GM12878 (cell line): ENCODE results near the gene BCCIP. TPM values are rescaled to one million over a fixed set of nuclear protein-coding genes. Genes with fewer than 3 reads are reported as not detected.

Source experiments
- ATAC-seq: fragments of 200-7000 bp; cut with Tn5 transposase; 3 replicates; pipeline ENCODE4 v1.9.1; 2020; ENCODE audit warnings: mild to moderate bottlenecking, moderate library complexity
- BruUV-seq: library from RNA; stranded (reverse); fragments of 400-500 nt; replicated peaks from 2 replicates; lab custom pipeline; 2021; lab: Mats Ljungman, UMichigan
- CTCF ChIA-PET: fragments of 300-600 bp; sonication (Branson Sonifier 250); formaldehyde crosslinking; extraction: SDS; loops from one replicate; lab custom pipeline; 2021; ENCODE audit warnings: inconsistent platforms; lab: Yijun Ruan, JAX
- POLR2A ChIA-PET: fragments of 350-600 bp; formaldehyde crosslinking; extraction: SDS; loops from one replicate; lab custom pipeline; 2021; ENCODE audit warnings: inconsistent platforms; lab: Charles Lee
- RAD21 ChIA-PET: fragments of 300-600 bp; sonication (Branson Sonifier 250); formaldehyde crosslinking; loops from one replicate; lab custom pipeline; 2023; ENCODE audit warnings: antibody characterized with exemption; ENCODE audit not compliant: unreplicated experiment; lab: Charles Lee
- SMC1A ChIA-PET: fragments of 300-600 bp; sonication (Branson Sonifier 250); formaldehyde crosslinking; loops from one replicate; lab custom pipeline; 2023; ENCODE audit not compliant: unreplicated experiment, uncharacterized antibody; lab: Charles Lee
- DNase-seq: peaks from one replicate; pipeline ENCODE4 v3.0.0-alpha.2; 2011; ENCODE audit warnings: low read depth, low spot score
- FAIRE-seq: peaks from 3 replicates; lab custom pipeline; 2011; peaks lifted over from hg19 to GRCh38; lab: Jason Lieb, UNC
- H2AFZ ChIP-seq: 2 replicates; pipeline ENCODE4 v1.6.0; 2011; ENCODE audit warnings: low read depth, low read length, control low read depth; ENCODE audit not compliant: control insufficient read depth
- H3K27ac ChIP-seq: 2 replicates; pipeline ENCODE4 v1.5.1; 2011; ENCODE audit warnings: control low read depth; ENCODE audit not compliant: control insufficient read depth, insufficient read depth
- H3K27me3 ChIP-seq, 2 experiments: replicated peaks in 1 of 2; 2 replicates each; pipeline versions ENCODE4 v1.6.0 to v1.6.1; 2011; ENCODE audit warnings: low read length in 1 of 2; ENCODE audit not compliant: control insufficient read depth in 2 of 2, insufficient read depth in 2 of 2
- H3K36me3 ChIP-seq, 2 experiments: 2 replicates each; pipeline ENCODE4 v1.5.1; 2011; ENCODE audit warnings: low read length in 1 of 2; ENCODE audit not compliant: control insufficient read depth in 2 of 2, insufficient read depth in 2 of 2
- H3K4me1 ChIP-seq: 2 replicates; pipeline ENCODE4 v1.6.1; 2011; ENCODE audit warnings: mild to moderate bottlenecking, low read length, moderate library complexity, mixed read lengths; ENCODE audit not compliant: control insufficient read depth, insufficient read depth
- H3K4me2 ChIP-seq: 2 replicates; pipeline ENCODE4 v1.6.0; 2011; ENCODE audit warnings: control low read depth; ENCODE audit not compliant: control insufficient read depth, insufficient read depth
- H3K4me3 ChIP-seq: fragments of 200-600 bp; sonication (generic); 2 replicates; pipeline ENCODE4 v1.5.1; 2016
- H3K79me2 ChIP-seq: 2 replicates; pipeline ENCODE4 v1.6.0; 2011; ENCODE audit warnings: low read length; ENCODE audit not compliant: control insufficient read depth, insufficient read depth
- H3K9ac ChIP-seq: 2 replicates; pipeline ENCODE4 v1.8.0; 2011; ENCODE audit warnings: low read length, control low read depth, mixed read lengths; ENCODE audit not compliant: control insufficient read depth, insufficient read depth
- H3K9me3 ChIP-seq: replicated peaks from 3 replicates; pipeline ENCODE4 v1.5.1; 2011; ENCODE audit warnings: mild to moderate bottlenecking, low read length; ENCODE audit not compliant: control insufficient read depth, insufficient read depth
- H4K20me1 ChIP-seq: 2 replicates; pipeline ENCODE4 v1.6.0; 2011; ENCODE audit not compliant: control insufficient read depth, insufficient read depth
- ATF7 ChIP-seq: fragments of 450-650 bp; IDR thresholded peaks from 2 replicates; pipeline ENCODE4 v1.6.1; 2016; ENCODE audit warnings: low read depth, mild to moderate bottlenecking
- HDGF ChIP-seq: fragments of 450-650 bp; IDR thresholded peaks from 2 replicates; pipeline ENCODE4 v1.6.1; 2016; ENCODE audit warnings: antibody characterized with exemption
- MEF2B ChIP-seq: fragments of 450-650 bp; IDR thresholded peaks from 2 replicates; pipeline ENCODE4 v1.6.1; 2018; ENCODE audit warnings: mild to moderate bottlenecking, moderate library complexity; ENCODE audit not compliant: partially characterized antibody, poor library complexity, severe bottlenecking
- PRDM15 ChIP-seq: fragments of 450-650 bp; formaldehyde crosslinking; IDR thresholded peaks from 2 replicates; pipeline ENCODE4 v1.4.0; 2020; ENCODE audit warnings: mild to moderate bottlenecking, moderate library complexity
- TARDBP ChIP-seq: IDR thresholded peaks from 2 replicates; pipeline ENCODE4 v1.6.1; 2016; ENCODE audit warnings: borderline replicate concordance
- WGBS: methylation state at CpG from one replicate; pipeline ENCODE4 v1.1.6; 2016; ENCODE audit warnings: low lambda C conversion rate; ENCODE audit not compliant: insufficient replicate concordance, insufficient coverage; ENCODE audit errors: missing lambda C conversion rate; 5-methylcytosine and 5-hydroxymethylcytosine counted together
- in situ Hi-C: fragments of 300-500 bp; cut with MboI; formaldehyde crosslinking; loops from 9 replicates; pipeline ENCODE4 v1.14.3; 2018; ENCODE audit warnings: mixed read lengths
- intact Hi-C: fragments of 100-400 bp; cut with micrococcal nuclease; formaldehyde crosslinking; loops from one replicate; pipeline ENCODE4 v1.14.2; 2022; ENCODE audit not compliant: unreplicated experiment
- polyA plus RNA-seq, 11 experiments: library from polyadenylated mRNA; depleted of rRNA in 4 of 11; unstranded in 6 of 11; stranded (reverse) in 5 of 11; fragments of >200 nt; fragmentation: Nextera tagmentation in 4 of 11; fragmentation: Illumina TruSeq in 1 of 11; extraction: Ambion mirVana in 4 of 11; extraction: Trizol in 1 of 11; gene quantifications; 1 replicate in 1 of 11; 2 replicates in 10 of 11; pipeline versions ENCODE4 v1.2.1 to v1.2.3, GENCODE V29; 2011 to 2016; ENCODE audit warnings: inconsistent platforms in 2 of 11, missing spikeins in 2 of 11, low read depth in 1 of 11
- total RNA-seq, 4 experiments: library from RNA; depleted of rRNA in 3 of 4; stranded (reverse); fragments of >200 nt in 3 of 4; fragmentation: Illumina TruSeq in 1 of 4; extraction: Trizol in 1 of 4; gene quantifications; 2 replicates each; pipeline versions ENCODE4 v1.2.1 to v1.2.3, GENCODE V29; 2013 to 2021

Gene BCCIP
- total and polyA plus RNA-seq, 10 of the 15 experiments (the other 5 are each of a cell fraction or from before 2014, with no cell fraction given), result 61.2 to 225 (median 127) TPM

DNA sequence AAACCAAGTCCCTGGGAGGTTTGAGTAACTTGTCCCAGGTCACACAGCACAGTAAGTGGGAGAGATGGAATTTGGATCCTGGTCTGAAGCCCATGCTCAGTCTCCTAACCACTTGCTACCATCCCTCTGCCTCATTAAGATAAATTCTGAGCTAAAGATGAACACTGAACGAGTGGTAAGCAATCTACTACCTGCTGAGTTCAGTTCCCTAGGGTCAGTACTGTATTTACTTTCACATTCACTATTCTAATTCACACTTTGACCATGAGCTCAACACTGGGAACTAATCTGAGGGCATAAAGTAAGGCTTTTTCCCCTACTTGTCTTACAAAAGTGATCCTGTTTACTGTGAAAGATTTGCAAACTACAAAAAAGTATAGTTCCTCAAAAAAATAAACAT is 2.6 kb upstream of the BCCIP start:
- peak overlapping the region; percentile 9 for H2AFZ ChIP-seq
- in situ Hi-C loops, result no loop called here
- FAIRE-seq, result no peak
- peak overlapping the region; percentile 28; the same call in 1 of the 2 replicates for H3K4me3 ChIP-seq
- DNase-seq, result peak; percentile 23
- POLR2A ChIA-PET, result no interaction called here
- 0% methylated on average over 1 of the region's 1 CpG for WGBS
- H3K9me3 ChIP-seq, result no peaks in the 10 kb centered on the region
- peaks cover 49% of the 10 kb centered on the region for H3K79me2 ChIP-seq
- intact Hi-C loops, result loop anchor here (5.0 kb wide), 1 partner anchor 38 kb away; no protein-coding TSS in a partner anchor
- TF ChIP-seq ATF7, result 0 out of 2 replicates have a peak, but pooled peaks have one; percentile 21
- TF ChIP-seq HDGF, result no peak
- no peak for TF ChIP-seq PRDM15 (CRISPR knock-in tag)
- peak; percentile 66 for TF ChIP-seq MEF2B
- no peak for TF ChIP-seq TARDBP
- peaks cover 9% of the 10 kb centered on the region; the same call in 1 of the 2 replicates for H3K4me1 ChIP-seq
- peak; percentile 73 for ATAC-seq
- RAD21 ChIA-PET, result interaction anchor here (0.9 to 1.4 kb wide), 3 partner anchors 27 to 101 kb away, joined by 4 to 10 read pairs (median 5); partner anchors contain the start of gene EDRF1
- H3K27me3 ChIP-seq, result no peaks in the 10 kb centered on the region
- CTCF ChIA-PET, result interaction anchor here (1.0 to 1.4 kb wide), 2 partner anchors 11 to 15 kb away, joined by 3 to 4 read pairs; no protein-coding TSS in a partner anchor
- SMC1A ChIA-PET, result interaction anchor here (0.9 to 2.2 kb wide), 6 partner anchors 10 to 62 kb away, joined by 3 to 15 read pairs (median 4); no protein-coding TSS in a partner anchor
- no peaks in the 10 kb centered on the region for H4K20me1 ChIP-seq
- H3K4me2 ChIP-seq, result peak overlapping the region; percentile 86
- BruUV-seq, result no TSS peak
- peak overlapping the region; percentile 10; the same call in 1 of the 2 replicates for H3K9ac ChIP-seq
- peak overlapping the region; percentile 50 for H3K27ac ChIP-seq
- no peaks in the 10 kb centered on the region for H3K36me3 ChIP-seq
